ENCODE results near the gene LURAP1L.

LURAP1L gene

DNA sequence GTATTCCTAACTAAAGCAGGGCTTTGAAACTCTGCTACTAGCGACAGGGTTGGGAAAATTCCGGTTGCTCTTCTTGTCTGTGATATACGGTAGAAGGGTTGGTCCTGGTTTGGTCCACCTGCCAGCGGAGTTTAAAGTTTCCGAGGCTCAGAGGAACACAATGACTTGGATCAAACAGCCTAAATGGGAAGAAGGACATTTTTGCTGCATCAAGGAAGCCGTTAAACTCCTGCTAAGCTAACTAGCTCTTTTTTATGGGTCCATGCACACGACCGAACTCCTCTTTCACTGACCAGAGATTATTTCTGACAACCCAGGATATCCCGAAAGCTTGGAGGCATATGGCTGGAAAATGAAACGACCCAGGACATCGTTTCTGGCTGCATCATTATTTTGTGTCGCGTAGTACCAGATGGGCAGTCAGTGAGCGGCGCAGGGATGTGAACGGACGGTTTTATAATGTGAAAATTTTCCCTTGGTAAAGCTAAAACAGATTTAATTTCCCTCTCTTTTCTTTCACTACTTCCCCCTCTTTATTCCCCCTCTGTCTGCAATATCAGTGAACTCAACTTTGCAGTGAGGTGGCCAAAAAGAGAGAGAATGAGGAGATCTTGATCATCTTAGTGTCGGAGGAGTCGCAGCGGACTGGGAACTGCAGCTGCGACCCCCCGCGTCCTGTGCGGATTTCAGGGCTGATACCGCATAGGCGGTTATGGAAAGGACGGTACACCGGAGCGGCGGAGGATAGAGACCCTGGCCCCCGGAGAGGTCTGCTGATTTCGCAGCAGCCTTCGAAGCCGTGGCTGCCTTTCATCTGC is at the start of gene LURAP1L:
LURAP1L (plus strand) TSS at position 160 of the 818 bp plus-strand sequence. CDS start 696 bp downstream, outside the sequence.
- no peak for DNase-seq (ENCODE audit: low read depth in 3 of 3)

GRCh38 chr9:12726795-12727194 is 48.0 kb upstream of the LURAP1L start:
- DNase-seq (ENCODE audit: low read depth in 3 of 3), result no peak

- DNase-seq (ENCODE audit: low read depth in 3 of 3), result no peak
These were observed 44.6 kb upstream of the LURAP1L start for GRCh38 chr9:12730198-12730597.

- DNase-seq (ENCODE audit: low read depth in 3 of 3), result no peak
These were observed 43.9 kb upstream of the LURAP1L start for GRCh38 chr9:12730927-12731326.

DNA sequence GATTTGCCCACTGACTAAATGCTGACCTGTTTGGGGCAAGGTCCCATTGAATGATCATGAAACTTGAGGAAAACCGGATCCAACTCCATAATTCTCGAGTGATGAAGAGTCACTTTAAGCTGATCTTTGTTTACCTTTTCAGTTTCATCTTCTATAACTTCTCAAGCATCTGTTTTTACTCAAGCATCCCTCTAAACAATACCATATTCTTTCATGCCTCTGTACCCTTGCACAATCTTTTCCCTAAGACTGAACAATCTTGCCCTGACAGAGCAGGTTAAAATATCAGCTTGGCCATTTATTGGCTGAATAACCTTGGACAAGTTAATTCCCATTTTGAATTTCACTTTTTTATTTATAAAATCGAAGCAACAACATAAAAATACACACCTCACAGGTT is 41.8 kb upstream of the LURAP1L start:
- no peak for DNase-seq (ENCODE audit: low read depth in 3 of 3)

DNA sequence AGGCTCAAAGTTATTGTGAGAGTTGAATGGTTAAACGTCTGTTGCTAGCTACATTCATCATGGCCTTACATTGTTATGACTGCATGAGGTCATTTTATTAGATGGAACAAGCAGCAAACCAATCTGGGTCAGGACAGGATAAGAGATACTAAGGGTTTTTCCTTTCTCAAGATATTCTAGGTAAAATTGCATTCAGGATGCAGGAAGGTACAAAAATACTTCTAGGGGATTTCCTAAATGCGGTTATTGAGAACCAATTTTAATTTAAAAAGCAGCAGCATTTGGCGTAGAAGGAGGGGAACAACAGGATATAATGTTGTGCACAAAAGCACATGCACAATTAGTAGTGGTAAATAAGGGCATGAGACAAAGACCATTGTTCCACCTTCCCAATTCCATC is 39.2 kb upstream of the LURAP1L start:
- no peak for DNase-seq (ENCODE audit: low read depth in 3 of 3)

- no peak for DNase-seq (ENCODE audit: low read depth in 3 of 3)
These were observed 36.9 kb upstream of the LURAP1L start for GRCh38 chr9:12737871-12738270.

- no peak for DNase-seq (ENCODE audit: low read depth in 3 of 3)
These were observed 35.7 kb upstream of the LURAP1L start for GRCh38 chr9:12739014-12739652.

DNA sequence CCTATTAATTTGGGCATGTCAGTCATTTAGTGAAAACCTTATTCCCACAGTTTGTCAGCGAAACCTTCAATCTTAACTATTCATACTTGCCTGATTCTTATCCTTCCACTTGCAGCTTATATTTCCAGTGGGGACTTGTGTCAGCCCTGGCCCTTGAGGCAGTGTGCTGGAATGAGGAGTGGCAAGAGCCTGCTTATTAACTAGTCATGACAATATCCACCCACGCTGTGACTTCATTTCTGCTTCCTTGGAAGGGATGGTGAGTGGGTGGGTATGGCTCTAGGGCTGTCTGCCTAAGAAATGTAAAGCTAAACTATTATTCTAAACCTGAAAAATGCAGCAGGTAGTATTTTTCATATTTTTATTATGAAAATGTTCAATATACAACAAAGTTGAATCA is 34.0 kb upstream of the LURAP1L start:
- no peak for DNase-seq (ENCODE audit: low read depth in 3 of 3)

- no peak for DNase-seq (ENCODE audit: low read depth in 3 of 3)
These were observed 26.8 kb upstream of the LURAP1L start for GRCh38 chr9:12748016-12748415.

GRCh38 chr9:12748954-12749353 is 25.9 kb upstream of the LURAP1L start:
- DNase-seq (ENCODE audit: low read depth in 3 of 3), result no peak

DNA sequence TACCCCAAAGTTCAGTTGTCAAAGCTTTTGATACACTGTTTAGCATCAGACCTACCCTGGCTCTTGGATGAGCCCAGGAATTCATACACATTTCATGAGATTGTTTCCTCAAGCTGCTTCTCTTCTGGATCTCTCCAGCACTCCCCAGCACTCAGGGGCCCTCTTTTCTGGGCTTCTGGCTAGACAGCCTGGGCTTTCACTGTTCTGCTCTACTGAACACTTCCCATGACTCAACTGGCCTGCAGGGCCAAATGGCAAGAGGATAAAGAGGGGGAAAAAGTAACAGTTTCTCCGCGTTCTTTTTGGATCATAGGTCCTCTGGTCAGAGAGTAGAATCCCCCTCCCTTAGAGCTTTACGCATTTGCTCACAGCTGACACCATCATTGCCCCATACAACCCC is 20.9 kb upstream of the LURAP1L start:
- no peak for DNase-seq (ENCODE audit: low read depth in 3 of 3)

GRCh38 chr9:12759761-12760160 is 15.1 kb upstream of the LURAP1L start:
- DNase-seq (ENCODE audit: low read depth in 3 of 3), result no peak

DNA sequence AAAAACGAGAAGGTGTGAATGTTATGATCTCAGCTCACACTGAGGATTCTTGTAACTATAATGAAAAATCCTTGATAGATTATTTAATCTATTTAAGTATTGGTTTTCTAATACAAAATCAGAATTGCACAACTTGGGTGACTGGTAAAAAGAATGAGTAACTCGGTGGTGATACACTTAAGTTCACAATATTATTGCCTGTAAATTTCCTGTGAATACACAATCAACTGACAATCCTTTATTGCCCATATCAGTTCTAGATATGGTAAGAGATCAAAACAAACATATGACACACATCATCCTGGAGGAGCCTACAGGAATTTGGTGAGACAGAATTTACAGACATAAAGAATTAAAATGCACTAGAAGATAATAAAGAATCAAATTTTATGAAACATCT is 14.1 kb upstream of the LURAP1L start:
- no peak for DNase-seq (ENCODE audit: low read depth in 3 of 3)

DNA sequence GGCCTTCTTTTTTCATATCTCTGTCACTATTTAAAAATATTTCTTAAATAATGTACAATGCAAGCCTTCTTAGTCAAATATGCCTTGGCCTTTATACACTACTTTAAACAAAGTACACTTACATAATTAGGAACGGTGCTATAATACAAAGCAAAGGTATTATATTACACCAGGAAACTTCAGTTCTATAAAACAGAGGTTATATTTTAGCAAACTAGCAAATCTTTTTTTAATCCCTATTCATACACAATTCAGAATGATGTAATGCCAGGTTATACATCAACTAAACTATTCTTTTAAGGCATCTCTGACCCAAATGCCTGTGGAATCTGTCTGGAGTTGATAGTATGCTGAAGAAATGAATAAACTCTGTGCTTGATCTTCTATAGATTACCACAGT is 10.7 kb upstream of the LURAP1L start:
- DNase-seq (ENCODE audit: low read depth in 3 of 3), result no peak

DNA sequence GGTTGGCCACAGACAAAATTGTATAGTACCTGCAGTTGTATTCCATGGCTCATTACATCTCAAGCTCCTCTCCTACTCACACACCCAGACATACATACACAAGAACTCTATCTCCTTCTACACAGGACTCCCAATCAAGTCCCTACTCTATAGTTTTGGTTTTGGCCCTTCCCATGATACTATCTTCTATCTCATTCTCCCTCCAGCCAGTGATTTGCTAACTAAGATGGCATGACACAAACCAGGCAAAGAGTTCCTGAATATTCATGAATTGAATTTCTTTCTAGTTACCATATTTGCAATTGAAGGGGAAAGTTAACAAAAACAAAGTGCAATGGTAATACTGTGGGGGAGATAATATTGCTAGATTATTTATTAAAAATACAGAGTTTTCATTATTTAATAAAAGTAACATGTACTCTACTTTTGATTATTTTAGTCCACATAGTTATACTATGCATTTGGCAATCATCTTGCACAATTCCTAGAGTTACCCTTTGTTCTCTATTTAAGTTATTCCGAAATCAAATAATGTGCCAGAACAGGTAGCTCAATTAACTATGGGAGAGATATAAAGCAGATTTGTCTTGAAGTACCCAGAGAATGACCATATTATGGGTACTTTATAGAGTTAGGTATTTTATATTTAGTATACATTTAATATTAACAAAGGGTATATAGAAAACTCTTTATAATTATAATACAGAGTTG is 9.6 kb upstream of the LURAP1L start:
- DNase-seq (ENCODE audit: low read depth in 3 of 3), result no peak

DNA sequence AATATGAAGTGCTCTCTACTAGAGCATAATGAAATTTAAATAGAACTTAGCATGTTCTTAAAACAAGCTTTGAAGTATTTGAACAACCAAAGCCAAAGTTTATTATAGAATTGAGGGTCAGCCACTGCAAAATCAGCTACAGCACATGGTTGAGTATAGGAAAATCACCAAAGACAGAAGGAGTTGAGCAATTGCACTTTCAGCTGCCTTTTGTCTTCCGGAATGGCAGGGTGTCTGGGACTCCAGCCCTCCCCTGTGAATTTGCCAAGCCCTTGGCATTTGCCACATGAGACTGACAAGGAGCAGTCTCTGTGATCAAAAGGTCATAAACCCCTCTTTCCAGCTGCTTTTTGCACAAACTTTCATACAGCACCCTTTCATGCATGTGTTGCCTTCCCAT is 8.5 kb upstream of the LURAP1L start:
- DNase-seq (ENCODE audit: low read depth in 3 of 3), result no peak

GRCh38 chr9:12770261-12770660 is 4.6 kb upstream of the LURAP1L start:
- DNase-seq (ENCODE audit: low read depth in 3 of 3), result no peak

DNA sequence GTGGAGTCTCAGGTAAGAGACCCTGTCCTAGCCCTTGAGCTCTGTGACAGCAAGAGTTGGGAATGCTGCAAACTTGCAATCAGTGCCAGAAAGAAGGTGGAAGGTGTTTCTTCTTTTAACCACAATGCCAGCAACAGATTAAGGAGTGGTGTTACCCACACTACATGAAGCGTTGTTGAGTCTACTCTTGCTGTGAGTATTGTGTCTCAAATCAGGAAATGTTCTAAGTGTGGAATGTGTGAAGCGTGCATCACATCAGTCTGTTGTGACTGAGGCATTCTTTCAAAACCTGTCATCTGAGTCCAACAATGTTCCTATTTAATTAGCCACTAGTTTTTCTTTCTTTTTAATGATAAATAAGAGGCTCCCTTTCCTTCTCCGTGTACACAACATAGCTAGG is 2.9 kb upstream of the LURAP1L start:
- no peak for DNase-seq (ENCODE audit: low read depth in 3 of 3)

GRCh38 chr9:12773562-12773961 is 1.3 kb upstream of the LURAP1L start:
- DNase-seq (ENCODE audit: low read depth in 3 of 3), result no peak

- no peak for DNase-seq (ENCODE audit: low read depth in 3 of 3)
These were observed 1.1 kb downstream of the LURAP1L start for GRCh38 chr9:12775679-12776512.

- no peak for DNase-seq (ENCODE audit: low read depth in 3 of 3)
These were observed 1.8 kb downstream of the LURAP1L start for GRCh38 chr9:12776513-12777055.
